Ishikawa (cell line): ENCODE measurements around the gene CDHR1.

ENCODE experiments used
- CEBPB ChIP-seq: IDR thresholded peaks from 2 replicates; pipeline ENCODE4 v1.6.1; 2012
- CREB1 ChIP-seq: IDR thresholded peaks from 2 replicates; pipeline ENCODE4 v1.6.1; 2012; ENCODE audit warnings: low read depth
- EGR1 ChIP-seq: IDR thresholded peaks from 2 replicates; pipeline ENCODE4 v1.6.1; 2012
- EP300 ChIP-seq: IDR thresholded peaks from 2 replicates; pipeline ENCODE4 v1.6.1; 2012; ENCODE audit warnings: borderline replicate concordance
- FOXM1 ChIP-seq: IDR thresholded peaks from 2 replicates; pipeline ENCODE4 v1.6.1; 2012; ENCODE audit warnings: low read depth, borderline replicate concordance
- NFIC ChIP-seq: IDR thresholded peaks from 2 replicates; pipeline ENCODE4 v1.6.1; 2012
- RAD21 ChIP-seq: IDR thresholded peaks from 2 replicates; pipeline ENCODE4 v1.6.1; 2012; ENCODE audit warnings: low read depth
- TAF1 ChIP-seq: IDR thresholded peaks from 2 replicates; pipeline ENCODE4 v1.6.1; 2012; ENCODE audit warnings: low read depth, mild to moderate bottlenecking
- TCF12 ChIP-seq: IDR thresholded peaks from 2 replicates; pipeline ENCODE4 v1.6.1; 2012; ENCODE audit warnings: low read depth
- TEAD4 ChIP-seq: IDR thresholded peaks from 2 replicates; pipeline ENCODE4 v1.6.1; 2012
- USF1 ChIP-seq: IDR thresholded peaks from 2 replicates; pipeline ENCODE4 v1.6.1; 2012
- YY1 ChIP-seq: IDR thresholded peaks from 2 replicates; pipeline ENCODE4 v1.6.1; 2012; ENCODE audit warnings: low read depth
- ZBTB7A ChIP-seq: IDR thresholded peaks from 2 replicates; pipeline ENCODE4 v1.6.1; 2012; ENCODE audit warnings: low read depth
- TF ChIP-seq, protein P1 (sequence below): IDR thresholded peaks from 2 replicates; pipeline ENCODE4 v1.6.1; 2012
- TF ChIP-seq, protein P2 (sequence below): IDR thresholded peaks from 2 replicates; pipeline ENCODE4 v1.6.1; 2012; ENCODE audit warnings: low read depth, mild to moderate bottlenecking

Gene CDHR1

DNA sequence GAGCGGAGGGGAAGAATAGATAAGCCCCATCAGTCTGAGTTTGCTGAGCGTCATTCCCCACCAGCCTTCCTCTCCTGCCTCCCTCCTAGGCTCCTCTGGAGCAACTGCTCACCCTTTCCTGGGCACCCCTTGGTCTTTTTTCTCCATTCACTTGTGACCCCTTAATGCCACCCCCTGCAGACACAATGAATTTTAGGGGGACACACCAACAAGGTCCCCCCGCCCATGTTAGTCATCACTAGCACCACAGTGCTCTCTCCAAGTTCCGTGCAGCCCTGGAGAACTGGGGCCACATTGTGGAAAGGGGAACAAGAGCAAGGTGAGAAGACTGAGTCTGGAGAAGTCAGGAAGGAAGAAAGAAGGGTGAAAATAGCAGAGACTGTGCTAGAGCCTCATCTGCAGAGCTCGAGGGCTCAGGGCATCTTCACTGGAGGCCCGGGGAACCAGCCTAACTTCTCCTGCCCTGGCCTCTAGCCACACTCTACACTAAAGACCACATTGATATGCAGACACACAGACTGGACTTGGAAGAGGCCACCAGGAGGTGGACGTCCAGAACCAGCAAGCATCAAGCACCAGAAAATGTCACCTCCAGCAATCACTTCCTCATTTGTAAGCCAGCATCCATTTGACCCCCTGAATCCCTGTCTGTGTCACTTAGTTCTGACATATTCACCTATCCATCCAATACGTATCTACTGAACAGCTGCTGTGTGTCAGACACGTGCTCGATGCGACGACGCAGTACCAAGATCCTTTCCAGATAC lies 68.0 kb downstream of the CDHR1 start:
- TF ChIP-seq ZBTB7A = no peak
- TF ChIP-seq CREB1 = no peak
- TF ChIP-seq, protein P1, sequence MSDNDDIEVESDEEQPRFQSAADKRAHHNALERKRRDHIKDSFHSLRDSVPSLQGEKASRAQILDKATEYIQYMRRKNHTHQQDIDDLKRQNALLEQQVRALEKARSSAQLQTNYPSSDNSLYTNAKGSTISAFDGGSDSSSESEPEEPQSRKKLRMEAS = 0 out of 2 replicates have a peak, but pooled peaks have one; percentile 16
- no peak for TF ChIP-seq FOXM1
- no peak for TF ChIP-seq USF1
- no peak for TF ChIP-seq TEAD4
- TF ChIP-seq RAD21 = no peak

DNA sequence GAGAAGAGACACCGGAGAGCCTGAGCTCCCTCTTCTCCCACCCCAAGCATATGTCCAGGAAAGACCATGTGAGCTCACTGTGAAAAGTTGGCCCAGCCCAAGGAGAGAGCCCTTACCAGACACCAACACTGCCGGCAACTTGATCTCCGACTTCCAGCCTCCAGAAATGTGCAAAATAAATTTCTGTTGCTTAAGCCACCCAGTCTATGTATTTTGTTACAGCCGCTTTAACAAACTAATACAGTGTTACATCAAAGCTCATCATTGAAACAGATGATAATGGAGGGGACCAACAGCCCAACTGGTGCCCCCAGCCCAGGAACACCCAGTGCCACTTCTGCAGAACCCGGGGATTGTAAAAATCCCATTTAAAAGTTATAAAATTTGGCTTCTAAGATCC lies 69.4 kb downstream of the CDHR1 start:
- no peak for TF ChIP-seq CEBPB
- no peak for TF ChIP-seq NFIC
- TF ChIP-seq, protein P1 = no peak
- TF ChIP-seq TEAD4 = no peak
- TF ChIP-seq YY1 = no peak
- TF ChIP-seq EGR1 = no peak
- TF ChIP-seq RAD21 = no peak
- TF ChIP-seq ZBTB7A = no peak
- no peak for TF ChIP-seq EP300
- TF ChIP-seq, protein P2, sequence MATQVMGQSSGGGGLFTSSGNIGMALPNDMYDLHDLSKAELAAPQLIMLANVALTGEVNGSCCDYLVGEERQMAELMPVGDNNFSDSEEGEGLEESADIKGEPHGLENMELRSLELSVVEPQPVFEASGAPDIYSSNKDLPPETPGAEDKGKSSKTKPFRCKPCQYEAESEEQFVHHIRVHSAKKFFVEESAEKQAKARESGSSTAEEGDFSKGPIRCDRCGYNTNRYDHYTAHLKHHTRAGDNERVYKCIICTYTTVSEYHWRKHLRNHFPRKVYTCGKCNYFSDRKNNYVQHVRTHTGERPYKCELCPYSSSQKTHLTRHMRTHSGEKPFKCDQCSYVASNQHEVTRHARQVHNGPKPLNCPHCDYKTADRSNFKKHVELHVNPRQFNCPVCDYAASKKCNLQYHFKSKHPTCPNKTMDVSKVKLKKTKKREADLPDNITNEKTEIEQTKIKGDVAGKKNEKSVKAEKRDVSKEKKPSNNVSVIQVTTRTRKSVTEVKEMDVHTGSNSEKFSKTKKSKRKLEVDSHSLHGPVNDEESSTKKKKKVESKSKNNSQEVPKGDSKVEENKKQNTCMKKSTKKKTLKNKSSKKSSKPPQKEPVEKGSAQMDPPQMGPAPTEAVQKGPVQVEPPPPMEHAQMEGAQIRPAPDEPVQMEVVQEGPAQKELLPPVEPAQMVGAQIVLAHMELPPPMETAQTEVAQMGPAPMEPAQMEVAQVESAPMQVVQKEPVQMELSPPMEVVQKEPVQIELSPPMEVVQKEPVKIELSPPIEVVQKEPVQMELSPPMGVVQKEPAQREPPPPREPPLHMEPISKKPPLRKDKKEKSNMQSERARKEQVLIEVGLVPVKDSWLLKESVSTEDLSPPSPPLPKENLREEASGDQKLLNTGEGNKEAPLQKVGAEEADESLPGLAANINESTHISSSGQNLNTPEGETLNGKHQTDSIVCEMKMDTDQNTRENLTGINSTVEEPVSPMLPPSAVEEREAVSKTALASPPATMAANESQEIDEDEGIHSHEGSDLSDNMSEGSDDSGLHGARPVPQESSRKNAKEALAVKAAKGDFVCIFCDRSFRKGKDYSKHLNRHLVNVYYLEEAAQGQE = no peak
- TF ChIP-seq USF1 = no peak
- no peak for TF ChIP-seq FOXM1
- no peak for TF ChIP-seq TAF1
- no peak for TF ChIP-seq CREB1
- no peak for TF ChIP-seq TCF12

DNA sequence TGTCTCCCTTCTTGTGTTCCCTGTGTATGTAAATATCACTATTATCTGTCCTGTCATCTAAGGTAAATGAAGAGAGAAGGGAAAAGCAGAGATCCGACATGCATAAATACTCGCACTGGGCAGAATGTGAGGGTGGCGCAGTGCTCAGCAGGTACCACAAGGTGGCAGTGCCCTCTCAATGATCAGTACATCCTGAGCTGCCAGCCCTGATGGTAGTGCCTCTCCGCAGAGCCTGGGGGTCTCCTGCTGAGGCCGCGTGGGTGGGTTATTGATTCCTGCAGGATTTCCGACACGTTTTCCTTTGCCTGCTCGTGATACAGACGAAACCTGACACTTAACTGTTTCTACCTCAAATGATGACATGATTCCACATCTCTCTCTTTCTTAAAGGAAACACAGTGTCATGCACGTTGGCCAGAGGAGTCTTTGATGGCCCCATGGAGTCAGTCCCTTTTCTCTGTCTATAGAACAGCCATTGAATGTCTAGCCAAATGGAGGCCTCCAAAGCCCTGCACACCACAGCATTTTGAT lies 70.3 kb downstream of the CDHR1 start:
- TF ChIP-seq NFIC (no peak), FOXM1 (no peak), EGR1 (no peak), TAF1 (no peak), RAD21 (peak; percentile 94), TEAD4 (no peak), CREB1 (no peak)

GRCh38 chr10:84265418-84265817 lies 71.1 kb downstream of the CDHR1 start:
- TF ChIP-seq FOXM1 (no peak), RAD21 (no peak)
- TF ChIP-seq, protein P2 = no peak

GRCh38 chr10:84267503-84268126 lies 73.3 kb downstream of the CDHR1 start:
- TF ChIP-seq TEAD4 (0 out of 2 replicates have a peak, but pooled peaks have one; percentile 9), NFIC (no peak), YY1 (no peak), FOXM1 (no peak), RAD21 (peak; percentile 55), CREB1 (no peak)

DNA sequence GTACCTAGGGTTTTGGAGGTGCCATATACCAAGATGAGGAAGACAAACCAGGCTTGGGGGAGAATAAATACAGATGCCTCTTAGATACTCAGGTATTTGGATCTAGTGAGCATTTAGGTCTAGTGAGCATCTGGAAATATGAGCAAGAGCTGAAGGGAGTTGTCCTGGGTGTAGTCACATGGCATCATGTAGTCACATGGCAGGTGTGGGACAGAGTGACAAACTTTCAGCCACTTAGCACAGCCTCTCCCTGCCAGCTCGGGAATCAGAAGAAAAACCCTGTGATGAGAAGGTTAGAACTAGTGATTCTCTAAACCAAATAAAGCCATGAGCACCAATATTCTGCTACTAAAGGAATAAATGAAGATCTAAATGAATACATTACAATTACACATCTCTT lies 74.8 kb downstream of the CDHR1 start:
- no peak for TF ChIP-seq CEBPB
- TF ChIP-seq TAF1 = no peak
- no peak for TF ChIP-seq USF1
- TF ChIP-seq, protein P2 = no peak
- no peak for TF ChIP-seq FOXM1
- no peak for TF ChIP-seq ZBTB7A
- TF ChIP-seq NFIC = no peak
- no peak for TF ChIP-seq EP300
